GM21825 (cell line): ENCODE results near the gene ADAMTS17.

Experiments
- ATAC-seq: cut with Tn5 transposase; IDR thresholded peaks from one replicate; pipeline ENCODE4 v1.9.1; 2021; ENCODE audit warnings: mild to moderate bottlenecking, moderate library complexity; ENCODE audit not compliant: unreplicated experiment

The ADAMTS17 gene

DNA sequence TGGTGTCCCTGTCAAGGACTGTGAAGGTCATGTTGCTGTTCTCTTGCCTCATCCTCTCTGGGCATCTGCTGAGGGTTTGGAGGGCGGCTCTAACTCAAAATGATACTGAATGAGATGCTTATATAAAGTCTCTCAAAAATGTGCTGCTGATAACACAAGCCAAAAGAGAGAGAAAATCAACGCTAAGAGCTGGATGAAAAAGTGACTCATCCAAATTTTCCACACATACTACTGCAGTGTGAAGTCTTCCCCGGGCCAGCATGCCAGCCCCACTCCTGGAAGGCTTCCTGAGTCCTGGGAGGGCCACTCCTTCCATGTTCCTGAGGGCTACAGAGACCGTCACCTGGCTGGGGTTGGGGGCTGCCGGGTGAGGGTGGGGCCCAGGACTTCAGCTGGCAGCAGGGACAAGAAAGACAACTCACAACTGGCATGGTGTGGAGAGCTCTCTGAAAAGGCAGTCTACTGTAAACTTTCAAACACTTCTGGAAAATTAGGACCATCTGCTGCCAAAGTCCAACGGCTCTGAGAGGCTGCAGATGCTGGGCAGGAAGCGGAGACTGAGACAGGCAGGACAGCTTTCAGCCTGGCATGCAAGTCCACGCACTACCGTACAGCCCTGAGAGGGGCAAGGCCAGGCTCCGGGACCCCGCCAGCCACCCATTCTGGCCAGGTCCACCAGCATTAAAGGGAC lies 200.3 kb downstream of the ADAMTS17 start:
- ATAC-seq: no peak

DNA sequence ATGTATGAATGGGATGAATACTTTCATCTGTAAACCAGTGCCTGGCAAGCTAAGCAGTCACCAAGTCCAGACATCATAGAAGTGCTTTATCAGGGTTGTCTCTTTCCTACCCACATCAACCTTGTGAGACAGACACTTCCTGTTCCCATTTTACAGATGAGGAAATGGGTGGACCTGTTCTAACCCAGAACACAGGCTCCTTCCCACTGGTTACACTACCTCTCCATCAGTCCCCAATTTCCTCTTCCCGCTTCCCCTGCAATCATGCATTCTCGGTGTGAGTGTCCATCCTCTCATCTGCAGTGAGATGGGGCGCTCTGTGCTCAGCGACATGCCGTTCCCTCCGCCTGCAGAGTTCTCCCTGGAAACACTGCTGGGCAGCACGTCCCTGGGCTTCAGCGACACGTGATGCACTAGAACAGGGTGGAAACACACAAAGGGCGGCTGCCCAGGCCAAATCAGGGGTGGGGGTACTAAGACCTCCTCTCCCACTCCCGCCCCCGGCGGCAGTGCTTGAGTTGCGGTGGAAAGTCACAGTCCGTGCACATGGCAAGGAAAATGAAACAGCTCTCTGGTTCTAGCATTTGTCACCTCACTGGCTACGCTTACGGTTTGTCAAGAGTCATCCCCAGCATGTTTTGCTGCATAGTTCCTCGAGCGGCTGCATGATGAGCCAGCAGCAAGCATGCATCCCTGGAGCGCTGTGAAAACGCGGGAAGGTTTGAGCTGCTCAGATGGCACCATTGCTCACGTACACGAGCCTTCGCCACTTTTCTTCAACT lies 201.1 kb downstream of the ADAMTS17 start:
- no peak for ATAC-seq

DNA sequence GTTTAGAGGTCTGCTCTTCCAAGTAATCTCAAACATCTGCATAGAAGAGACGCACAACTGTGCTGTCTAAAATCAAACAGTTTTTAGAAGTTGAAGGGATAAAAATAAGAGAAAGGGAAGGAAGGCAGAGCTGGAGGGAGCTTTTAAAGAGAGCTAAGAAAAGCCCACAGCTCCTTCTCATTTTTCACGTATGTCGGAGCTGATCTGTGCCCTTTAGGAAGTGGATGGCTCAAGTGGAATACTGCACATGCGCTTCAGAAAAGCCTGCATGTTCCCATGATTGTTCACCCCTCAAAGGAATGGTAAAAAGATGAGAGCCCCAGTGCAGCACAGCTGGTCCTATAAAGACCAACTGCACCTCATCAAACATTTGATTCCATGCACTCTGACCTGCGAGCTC lies 207.2 kb downstream of the ADAMTS17 start:
- no peak for ATAC-seq

DNA sequence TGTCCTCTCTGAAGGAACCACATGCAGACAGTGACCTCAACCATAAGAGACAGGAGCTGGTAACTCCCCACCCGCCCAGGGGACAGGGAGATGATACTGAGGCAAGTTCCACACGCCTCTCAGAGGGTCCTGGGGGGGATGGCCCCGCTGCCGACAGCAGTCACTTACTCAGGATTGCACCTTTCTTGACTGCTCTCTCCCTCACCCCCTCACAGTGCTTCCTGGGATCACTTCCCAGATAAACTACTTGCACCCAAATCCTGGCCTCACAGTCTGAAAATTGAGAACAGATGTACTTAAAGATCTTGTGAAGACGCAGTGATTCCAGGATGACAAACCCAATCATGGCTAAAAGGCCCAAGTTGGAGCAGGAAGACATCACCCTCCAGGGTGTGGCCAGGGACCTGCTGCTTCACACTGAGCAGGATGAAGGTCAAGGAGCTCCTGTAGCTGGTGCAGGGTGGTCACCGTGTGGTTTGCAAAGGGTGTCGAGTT lies 207.6 kb downstream of the ADAMTS17 start:
- no peak for ATAC-seq

DNA sequence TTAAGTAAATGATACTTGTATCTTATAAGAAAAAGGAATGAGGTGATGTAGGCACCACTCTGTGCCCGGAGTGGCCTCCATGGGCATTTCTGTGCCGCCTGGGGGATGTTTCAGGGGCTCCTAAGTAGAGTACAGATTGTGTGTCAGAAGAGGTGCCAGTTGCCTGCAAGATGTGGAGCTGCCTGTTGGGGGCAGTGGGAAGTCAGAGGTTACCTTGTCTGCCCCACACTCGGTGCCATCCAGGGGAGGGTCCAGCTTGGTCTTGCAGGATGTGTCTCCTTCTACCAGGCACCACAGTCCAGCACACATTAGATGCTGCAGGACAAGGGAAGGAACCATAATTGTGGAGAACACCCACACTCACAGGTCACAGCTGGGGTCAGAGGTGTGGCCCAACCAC lies 208.8 kb downstream of the ADAMTS17 start:
- ATAC-seq: no peak

DNA sequence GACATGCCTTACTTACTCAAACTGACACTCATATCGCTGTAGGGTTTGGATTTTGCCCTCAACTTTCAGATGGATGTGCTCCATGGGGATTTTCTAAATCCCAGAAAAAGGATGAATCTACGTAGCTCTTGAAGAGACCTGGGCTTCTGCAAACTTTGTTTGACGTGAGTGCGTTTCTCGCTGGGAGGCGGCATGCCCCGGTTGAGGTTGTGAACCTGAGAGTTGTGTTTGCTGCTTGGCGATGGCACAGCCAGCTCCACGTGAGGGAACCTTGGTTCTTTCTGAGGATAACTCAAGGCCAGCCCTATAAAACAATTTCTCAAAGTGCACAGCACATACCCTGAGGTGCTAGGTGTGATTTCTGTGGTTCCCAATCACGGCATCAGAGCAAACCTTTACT lies 209.5 kb downstream of the ADAMTS17 start:
- ATAC-seq: no peak

DNA sequence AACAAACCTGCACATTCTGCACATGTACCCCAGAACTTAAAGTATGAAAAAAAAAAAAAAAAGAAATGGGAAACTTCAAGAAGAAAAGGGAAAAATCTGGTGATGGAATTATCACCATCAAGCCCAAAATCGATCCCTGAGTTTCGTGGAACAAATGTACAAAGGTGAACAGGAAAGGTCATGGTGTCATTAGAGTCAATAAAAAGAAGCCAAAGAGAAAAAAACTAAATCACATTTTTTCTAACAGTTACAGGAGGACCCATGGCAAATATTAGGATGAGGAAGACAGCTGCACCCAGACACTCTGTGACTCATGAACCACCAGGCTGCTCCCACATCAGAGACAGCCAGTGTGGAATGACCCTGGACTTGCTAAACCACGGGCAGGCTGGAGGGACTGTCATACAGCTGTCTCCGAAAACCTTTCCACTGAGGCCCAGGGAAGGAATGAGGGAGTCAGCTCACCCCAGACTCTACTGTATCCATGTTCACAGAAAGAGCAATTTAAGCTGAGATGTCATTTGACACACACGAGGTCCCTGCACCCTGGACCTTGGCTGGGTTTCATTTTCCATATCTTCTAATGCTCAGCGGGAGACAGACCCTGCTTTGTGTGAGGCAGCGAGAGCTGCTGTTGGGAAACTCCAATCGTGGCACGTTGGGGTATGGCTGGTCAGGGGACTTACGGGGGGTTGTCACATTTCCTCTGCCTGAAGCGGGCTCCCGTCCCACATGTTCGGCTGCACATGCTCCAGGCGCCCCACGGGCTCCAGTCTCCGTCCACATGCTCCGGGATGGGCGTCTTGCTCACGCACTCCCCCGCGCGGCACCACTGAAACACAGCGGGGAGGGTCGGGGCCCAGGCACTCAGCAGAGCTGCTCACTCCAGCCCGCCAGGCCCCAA lies 210.2 kb downstream of the ADAMTS17 start:
- ATAC-seq: no peak

DNA sequence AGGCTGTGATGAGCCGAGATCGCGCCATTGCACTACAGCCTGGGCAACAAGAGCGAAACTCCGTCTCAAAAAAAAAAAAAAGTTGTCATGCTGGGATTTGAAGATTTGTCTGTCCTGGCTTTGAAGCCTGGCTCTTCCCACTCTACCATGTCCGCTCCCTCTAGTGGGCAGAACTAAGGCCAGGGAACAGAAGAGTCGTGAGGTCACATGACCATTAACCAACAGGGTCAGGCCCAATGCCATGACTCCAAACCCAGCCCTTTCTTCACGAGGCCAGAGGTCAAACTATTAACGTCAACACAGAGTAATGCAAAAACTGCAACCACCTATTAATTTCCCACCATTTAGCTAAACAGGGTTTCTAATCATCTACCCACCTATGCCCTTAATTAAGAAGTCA lies 212.1 kb downstream of the ADAMTS17 start:
- ATAC-seq: no peak

DNA sequence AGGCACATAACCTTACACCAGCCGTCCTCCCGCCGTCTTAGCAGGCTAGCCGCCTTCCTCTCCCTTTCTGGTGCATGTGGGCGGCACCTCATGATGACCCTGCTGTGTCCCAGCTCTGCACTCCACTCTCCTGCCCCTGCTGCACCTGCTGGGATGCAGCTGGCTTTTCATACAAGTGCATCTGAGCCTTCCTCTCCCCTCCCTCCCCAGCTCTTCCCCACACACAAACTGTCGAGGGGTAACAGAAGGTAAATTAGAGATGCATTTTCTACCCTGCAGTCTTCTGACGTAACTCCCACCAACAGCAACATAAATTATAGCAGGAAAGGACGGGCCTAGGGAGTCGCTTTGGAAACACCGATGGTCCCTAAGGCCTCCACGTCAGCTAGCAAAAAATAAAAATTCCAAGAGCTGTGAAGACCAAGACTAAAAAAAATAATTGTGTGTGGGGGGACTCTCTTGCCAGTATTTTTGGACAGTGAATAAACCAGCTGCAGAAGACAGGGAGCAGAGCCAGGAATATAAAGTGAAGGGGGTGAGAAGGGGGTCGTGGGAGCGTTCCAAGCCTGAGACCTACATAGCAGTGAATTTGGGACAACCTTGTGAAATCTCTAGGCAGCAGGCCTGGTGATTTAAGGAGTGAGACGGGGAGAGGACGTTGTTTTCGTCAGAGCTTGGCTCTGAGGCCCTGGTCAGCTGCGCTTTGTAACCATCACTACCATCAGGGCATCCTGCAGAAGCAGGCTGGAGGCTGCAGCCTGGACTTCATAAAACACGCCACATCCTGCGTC lies 216.2 kb downstream of the ADAMTS17 start:
- no peak for ATAC-seq

DNA sequence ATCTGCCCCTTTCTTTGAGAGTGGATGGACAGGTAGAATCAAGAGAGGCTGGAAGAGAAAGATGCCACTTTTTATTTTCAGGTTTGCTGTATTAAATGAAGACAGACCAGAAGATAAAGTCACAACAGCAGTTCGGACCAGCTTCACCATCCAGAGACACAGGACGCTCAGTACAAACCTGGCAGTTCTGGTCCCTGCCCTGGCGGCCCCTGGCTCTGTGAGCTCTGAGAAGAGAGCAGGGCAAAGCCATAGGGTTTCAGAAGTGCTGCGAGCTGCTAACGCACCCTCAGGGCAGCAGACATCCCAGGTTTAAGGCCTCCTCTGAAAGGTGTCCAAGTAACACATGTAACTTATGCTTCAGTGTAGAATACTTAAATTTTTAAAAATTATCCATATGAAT lies 216.8 kb downstream of the ADAMTS17 start:
- ATAC-seq: no peak

DNA sequence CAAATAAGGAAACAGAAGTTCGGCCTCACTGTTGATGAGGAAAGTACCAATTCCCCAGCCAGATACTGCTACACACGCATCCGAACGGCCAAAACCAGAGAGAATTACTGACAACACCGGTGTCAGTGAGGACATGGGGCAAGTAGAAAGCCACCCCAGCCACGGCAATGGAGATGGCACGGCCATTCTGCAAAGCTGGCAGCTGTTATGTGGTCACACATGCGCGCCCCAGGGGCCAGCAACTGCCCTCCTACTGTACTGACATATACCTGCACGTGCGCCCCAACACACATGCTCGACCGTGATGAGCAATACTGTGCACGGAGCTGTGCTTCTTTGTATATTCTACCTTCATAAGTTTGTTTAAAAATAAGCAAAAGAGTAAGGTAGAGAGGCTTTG lies 217.4 kb downstream of the ADAMTS17 start:
- ATAC-seq: no peak

DNA sequence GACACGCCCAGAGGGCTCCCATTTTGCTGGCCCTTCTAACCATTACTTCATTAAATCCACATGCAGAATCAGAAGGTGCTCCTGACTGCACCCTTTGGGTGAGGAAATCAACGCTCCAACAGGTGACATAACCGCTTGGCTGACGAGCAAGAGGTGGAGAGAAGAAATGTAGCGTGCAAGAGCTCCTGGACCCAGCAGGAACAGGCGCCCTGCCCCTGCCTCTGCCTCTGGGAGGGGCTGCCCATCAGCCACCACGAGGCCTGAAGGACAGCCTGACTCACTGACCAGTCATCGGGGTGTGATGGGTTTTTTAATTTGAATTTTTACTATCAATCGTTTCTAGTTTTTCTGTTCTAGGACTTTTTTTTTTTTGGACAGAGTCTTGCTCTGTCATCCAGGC lies 218.2 kb downstream of the ADAMTS17 start:
- no peak for ATAC-seq

DNA sequence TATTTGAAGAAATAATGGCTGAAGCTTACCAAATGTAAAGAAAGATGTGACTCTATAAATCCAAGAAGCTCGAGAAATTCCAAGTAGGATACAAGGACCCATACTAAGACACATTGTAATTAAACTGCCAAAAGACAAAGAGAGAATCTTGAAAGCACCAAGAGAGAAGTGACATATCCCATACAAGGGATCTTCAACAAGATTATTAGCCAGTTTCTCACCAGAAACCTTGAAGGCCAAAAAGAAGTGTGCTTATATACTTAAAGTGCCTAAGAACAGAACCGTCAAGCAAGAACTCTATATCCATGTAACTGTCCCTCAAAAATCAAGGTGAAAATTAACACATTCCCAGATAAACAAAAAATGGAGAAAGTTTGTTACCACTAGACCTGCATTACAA lies 220.5 kb downstream of the ADAMTS17 start:
- no peak for ATAC-seq

DNA sequence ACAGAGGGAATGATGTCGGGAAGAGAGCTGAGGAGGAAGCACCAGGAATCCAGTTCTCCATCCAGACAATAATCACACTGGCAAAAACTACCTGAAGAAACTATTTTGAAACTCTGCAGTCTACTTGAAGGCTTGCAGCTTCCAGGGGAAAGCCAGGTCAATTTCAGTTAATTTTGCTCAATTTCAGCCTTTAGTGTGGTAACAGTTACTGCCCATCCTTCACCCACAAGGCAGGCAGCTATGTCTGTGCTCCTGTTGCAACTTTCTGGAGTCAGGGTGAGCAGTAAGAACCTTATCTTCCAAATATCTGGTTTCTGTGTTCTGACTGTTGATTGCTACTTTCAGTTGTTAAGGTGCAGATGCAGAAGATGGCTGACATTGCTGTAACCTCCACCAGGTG lies 221.7 kb downstream of the ADAMTS17 start:
- ATAC-seq: no peak

DNA sequence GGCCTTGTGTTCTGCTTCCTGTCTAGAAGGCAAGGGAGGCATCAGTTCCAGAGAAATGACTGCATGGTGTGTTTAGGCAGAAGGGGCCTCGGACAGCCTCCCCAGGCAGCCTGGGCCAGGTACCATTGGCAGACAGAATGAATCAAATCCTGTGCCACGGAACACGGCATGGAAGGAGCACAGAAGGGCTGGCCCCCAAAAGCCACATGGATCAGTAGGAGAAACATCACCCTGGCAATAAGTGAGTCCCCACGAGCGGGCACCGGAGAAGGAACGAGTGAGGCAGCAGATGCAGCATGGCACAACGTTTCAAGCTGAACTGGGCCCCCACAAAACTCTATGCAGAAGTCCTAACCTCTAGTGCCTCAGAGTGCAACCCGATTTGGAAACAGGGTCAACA lies 223.2 kb downstream of the ADAMTS17 start:
- no peak for ATAC-seq

DNA sequence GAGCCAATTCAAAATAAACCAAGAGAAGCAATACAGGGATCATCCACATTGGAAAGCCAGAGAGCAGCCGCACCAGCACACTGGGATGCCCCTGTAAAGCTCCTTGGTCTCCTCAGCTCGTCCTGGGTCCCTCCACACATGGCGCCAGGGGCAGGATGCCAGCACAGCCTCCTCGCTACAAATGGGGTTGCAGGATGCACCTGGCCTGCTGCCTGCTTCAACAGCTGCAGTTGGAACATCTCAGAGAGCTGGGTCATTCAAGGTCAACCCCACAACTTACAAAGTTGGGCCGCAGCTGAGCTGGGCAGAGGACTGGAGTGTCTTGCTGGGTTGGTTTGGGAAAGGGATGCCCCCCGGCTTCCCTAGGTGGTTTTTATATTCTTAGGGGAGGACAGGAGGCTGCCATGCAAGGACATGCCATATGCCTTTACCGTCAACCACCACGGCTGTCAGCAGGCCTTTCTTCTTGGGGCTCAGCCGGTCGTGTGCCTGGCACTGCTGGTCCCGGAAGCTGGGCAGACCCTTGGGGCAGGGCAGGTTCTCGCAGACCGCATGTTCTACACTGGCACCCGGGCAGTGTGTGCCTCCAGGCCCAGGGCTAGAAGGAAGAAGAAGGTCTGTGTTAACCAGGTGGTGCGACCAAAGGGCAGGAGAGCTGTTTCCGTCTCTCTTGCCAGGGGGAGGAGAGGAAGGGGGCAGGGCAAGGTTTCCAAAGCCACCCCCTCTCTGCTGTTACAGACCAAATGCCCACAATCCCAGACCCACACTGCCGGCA lies 225.2 kb downstream of the ADAMTS17 start:
- no peak for ATAC-seq

DNA sequence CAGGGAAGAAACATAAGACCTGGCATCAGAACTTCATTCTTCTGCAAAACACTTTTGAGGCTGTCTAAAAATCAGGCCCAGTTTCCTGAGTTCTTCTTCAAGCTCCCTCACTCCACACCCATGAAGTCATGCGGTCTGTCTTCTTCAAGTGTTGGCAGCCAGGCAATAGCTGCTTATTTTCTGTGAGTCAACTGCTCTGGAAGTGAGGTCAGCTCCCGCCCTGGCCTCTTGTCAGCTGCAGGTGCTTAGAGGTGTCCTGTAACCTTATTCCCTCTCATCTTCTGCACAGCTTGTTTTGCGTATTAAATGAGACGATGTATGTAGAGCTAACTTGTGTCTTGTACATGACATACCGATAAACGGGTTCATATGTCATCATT lies 226.1 kb downstream of the ADAMTS17 start:
- no peak for ATAC-seq

DNA sequence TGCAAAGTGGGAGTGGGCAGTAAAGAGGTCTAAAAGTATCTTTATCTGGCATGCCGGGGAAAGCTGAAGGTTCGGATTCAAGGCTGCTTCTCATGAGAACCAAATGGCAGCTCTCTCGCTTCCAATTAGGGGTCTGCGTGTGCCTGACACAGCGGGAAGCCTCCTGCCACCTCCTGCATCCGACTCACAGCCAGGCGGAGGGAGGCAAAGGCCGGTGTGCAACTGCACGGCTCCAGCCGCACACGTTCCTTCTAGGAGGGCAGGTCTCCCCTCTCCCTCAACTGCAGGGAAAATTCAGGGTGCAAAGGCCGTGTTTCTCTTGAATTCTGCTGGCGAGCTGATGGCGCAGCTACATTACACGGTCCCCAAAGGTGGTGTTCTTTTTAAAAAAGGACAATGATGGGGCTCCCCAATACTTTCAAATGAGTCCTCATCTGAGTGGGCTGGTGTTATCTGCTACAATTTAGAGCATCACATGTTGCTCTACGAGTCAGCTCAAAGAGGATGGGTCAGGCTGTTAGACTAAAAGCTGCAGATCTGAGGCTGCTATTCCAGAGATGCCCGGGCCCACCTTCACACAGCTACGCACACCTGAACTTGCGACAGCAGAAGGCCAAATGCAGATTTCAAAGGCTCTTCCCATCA lies 226.6 kb downstream of the ADAMTS17 start:
- ATAC-seq: no peak

DNA sequence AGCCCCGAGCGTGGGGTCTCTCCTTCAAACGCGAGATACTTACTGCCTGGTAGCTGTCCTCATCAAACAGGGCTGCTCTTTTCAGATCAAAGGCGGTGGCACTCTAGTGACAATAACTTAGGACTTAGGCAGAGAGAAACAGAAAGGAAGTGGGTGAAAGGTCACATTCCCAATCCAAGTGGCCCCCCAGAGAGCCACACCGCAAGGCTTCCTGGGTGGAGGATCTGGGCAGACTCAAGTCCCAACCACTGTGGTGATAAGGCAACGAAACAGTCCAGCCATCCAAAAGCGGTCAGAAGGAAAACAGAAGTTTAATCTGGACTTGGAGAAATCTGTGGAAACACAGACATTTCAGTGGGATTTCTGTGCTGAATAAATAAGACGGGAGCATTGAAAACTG lies 227.2 kb downstream of the ADAMTS17 start:
- ATAC-seq: no peak
